C4-2B (cell line): Measurements from ENCODE around the gene SKP1.

Experiments used
- CTCF ChIP-seq: fragments of 450-650 bp; conservative IDR thresholded peaks from 2 replicates; pipeline ENCODE4 v1.5.1; 2017; ENCODE audit warnings: mild to moderate bottlenecking
- ZFX ChIP-seq: fragments of 450-650 bp; IDR thresholded peaks from 2 replicates; pipeline ENCODE4 v1.6.1; 2017

- TF ChIP-seq CTCF: no peak
- no peak for TF ChIP-seq ZFX
These were observed 38.1 kb downstream of the SKP1 start for GRCh38 chr5:134138416-134139376.
